Measurements from ENCODE around the gene CLEC16A. TPM values are rescaled to one million over a fixed set of nuclear protein-coding genes. Genes with fewer than 3 reads are reported as not detected.

The CLEC16A gene
- total and polyA plus RNA-seq, 9 of the 15 experiments (the other 6 are each of a cell fraction or from before 2014, with no cell fraction given) = 1.00 to 22.3 (median 10.0) TPM

DNA sequence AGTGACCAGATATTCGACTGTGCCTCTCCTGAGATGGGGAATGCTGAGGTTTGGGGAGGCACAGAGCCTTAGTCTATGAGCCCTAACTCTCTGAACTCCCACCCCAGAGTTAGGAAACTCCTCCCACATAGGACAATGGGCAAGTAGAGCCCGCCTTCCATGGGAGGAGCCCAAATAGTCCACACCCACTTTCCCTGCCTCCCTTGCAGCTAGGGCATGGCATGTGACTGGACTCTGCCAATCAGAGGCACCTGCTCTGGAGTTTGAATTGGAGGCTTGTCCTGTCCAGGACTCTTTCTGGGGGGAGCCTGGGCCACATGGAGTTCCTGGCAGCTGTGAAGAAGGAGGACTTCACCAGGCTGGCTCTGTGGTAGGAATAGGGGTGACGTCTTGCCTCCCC is 263.3 kb downstream of the CLEC16A start (continued):
- TF ChIP-seq PML (IDR thresholded peaks at IDR 0.05; ENCODE audit: low read length) (no peak), L3MBTL2 (IDR thresholded peaks at IDR 0.05) (no peak; the same call in 1 of the 2 replicates)
- TF ChIP-seq, protein P1, sequence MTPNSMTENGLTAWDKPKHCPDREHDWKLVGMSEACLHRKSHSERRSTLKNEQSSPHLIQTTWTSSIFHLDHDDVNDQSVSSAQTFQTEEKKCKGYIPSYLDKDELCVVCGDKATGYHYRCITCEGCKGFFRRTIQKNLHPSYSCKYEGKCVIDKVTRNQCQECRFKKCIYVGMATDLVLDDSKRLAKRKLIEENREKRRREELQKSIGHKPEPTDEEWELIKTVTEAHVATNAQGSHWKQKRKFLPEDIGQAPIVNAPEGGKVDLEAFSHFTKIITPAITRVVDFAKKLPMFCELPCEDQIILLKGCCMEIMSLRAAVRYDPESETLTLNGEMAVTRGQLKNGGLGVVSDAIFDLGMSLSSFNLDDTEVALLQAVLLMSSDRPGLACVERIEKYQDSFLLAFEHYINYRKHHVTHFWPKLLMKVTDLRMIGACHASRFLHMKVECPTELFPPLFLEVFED (CRISPR knock-in tag; conservative IDR thresholded peaks at IDR 0.05) = no peak

DNA sequence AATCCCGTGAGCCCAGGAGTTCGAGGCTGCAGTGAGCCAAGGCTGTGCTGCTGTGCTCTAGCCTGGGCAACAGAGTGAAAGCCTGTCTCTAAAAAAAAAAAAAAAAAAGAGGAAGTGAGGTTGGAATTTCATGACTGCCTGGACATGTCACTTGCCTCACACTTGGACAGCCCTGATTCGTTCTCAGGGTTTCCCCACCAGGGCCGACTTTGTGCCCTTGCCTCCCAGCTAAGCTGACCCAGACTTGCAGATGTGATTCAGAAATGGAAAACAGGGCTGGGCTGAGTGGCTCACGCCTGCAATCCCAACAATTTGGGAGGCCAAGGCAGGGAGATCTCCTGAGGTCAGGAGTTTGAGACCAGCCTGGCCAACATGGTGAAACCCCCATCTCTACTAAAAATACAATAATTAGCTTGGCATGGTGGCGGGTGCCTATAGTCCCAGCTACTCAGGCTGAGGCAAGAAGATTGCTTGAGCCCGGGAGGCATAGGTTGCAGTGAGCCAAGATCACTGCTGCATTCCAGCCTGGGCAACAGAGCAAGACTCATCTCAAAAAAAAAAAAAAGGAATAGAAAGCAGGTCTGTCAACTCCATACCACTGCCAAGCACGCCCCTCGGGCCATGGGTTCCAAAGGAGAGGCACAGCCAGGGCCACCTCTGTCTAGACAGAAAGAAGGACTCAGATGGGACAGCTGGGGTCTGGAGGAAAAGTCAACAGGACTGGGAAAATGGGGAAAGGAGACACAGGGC is 264.7 kb downstream of the CLEC16A start:
- peaks cover 13% of the 10 kb centered on the region for H3K9me3 ChIP-seq (replicated peaks; ENCODE audit: control insufficient read depth, insufficient read depth, low read depth, low read length)
- POLR2A ChIA-PET = interaction anchor here (0.7 to 1.1 kb wide), 2 partner anchors 15 to 581 kb away, joined by 3 read pairs; no protein-coding TSS in a partner anchor
- no peaks in the 10 kb centered on the region for H3K36me3 ChIP-seq (ENCODE audit: control insufficient read depth, insufficient read depth, low read length)
- DNase-seq (ENCODE audit: extremely low read depth in 1 of 4, low spot score in 3 of 4) = no peak
- no peaks in the 10 kb centered on the region for H3K27me3 ChIP-seq (ENCODE audit: control insufficient read depth in 2 of 2, insufficient read depth in 2 of 2, low read length in 2 of 2)
- CTCF ChIA-PET (ENCODE audit: low intra/inter-chr PET ratio) = no interaction called here
- H3K27ac ChIP-seq (ENCODE audit: extremely low read depth, low read depth, low read length) = no peak overlapping the region
- in situ Hi-C loops (cut with MboI) = no loop called here
- BruUV-seq (replicated peaks) = no TSS peak
- intact Hi-C loops (cut with micrococcal nuclease) = loop anchor here (10.0 kb wide), 1 partner anchor 46 kb away; the partner anchor contains the start of gene SOCS1
- H3K4me1 ChIP-seq (replicated peaks in 1 of 2; ENCODE audit: control insufficient read depth in 2 of 2, insufficient read depth in 2 of 2, low read length in 2 of 2) = peaks cover 10 to 43% of the 10 kb centered on the region in 2 experiments; a peak in 3 of 5 replicates
- no peak for ATAC-seq
- no peaks in the 10 kb centered on the region for H3K79me2 ChIP-seq (ENCODE audit: control insufficient read depth, insufficient read depth, low read length)
- FAIRE-seq = no peak
- H4K20me1 ChIP-seq (replicated peaks; ENCODE audit: control insufficient read depth, insufficient read depth, low read length) = no peaks in the 10 kb centered on the region
- H3K4me3 ChIP-seq = no peak overlapping the region
- no peak overlapping the region for H3K9ac ChIP-seq (ENCODE audit: insufficient read depth in 1 of 2, low read depth in 2 of 2, low read length in 2 of 2)
- no peak overlapping the region for H3K4me2 ChIP-seq (ENCODE audit: insufficient read depth, low read length)
- WGBS (ENCODE audit: insufficient coverage, low coverage, missing lambda C conversion rate) = 47% methylated on average over 7 of the region's 9 CpGs
- no peak overlapping the region for H2AFZ ChIP-seq (ENCODE audit: low read depth, low read length)
- H3K9me1 ChIP-seq (ENCODE audit: control insufficient read depth, insufficient read depth, low read length) = no peaks in the 10 kb centered on the region
- TF ChIP-seq SPI1 (IDR thresholded peaks at IDR 0.05; ENCODE audit: borderline replicate concordance, low read depth, low read length) (peak; percentile 99), CREM (IDR thresholded peaks at IDR 0.05; ENCODE audit: low read depth) (no peak), BCOR (IDR thresholded peaks at IDR 0.05) (peak; percentile 20; the same call in 1 of the 2 replicates), PHB (CRISPR knock-in tag; IDR thresholded peaks at IDR 0.05) (no peak), ZNF384 (IDR thresholded peaks at IDR 0.05; ENCODE audit: low read depth, low read length) (peak; percentile 85)
- TF ChIP-seq, protein P2, sequence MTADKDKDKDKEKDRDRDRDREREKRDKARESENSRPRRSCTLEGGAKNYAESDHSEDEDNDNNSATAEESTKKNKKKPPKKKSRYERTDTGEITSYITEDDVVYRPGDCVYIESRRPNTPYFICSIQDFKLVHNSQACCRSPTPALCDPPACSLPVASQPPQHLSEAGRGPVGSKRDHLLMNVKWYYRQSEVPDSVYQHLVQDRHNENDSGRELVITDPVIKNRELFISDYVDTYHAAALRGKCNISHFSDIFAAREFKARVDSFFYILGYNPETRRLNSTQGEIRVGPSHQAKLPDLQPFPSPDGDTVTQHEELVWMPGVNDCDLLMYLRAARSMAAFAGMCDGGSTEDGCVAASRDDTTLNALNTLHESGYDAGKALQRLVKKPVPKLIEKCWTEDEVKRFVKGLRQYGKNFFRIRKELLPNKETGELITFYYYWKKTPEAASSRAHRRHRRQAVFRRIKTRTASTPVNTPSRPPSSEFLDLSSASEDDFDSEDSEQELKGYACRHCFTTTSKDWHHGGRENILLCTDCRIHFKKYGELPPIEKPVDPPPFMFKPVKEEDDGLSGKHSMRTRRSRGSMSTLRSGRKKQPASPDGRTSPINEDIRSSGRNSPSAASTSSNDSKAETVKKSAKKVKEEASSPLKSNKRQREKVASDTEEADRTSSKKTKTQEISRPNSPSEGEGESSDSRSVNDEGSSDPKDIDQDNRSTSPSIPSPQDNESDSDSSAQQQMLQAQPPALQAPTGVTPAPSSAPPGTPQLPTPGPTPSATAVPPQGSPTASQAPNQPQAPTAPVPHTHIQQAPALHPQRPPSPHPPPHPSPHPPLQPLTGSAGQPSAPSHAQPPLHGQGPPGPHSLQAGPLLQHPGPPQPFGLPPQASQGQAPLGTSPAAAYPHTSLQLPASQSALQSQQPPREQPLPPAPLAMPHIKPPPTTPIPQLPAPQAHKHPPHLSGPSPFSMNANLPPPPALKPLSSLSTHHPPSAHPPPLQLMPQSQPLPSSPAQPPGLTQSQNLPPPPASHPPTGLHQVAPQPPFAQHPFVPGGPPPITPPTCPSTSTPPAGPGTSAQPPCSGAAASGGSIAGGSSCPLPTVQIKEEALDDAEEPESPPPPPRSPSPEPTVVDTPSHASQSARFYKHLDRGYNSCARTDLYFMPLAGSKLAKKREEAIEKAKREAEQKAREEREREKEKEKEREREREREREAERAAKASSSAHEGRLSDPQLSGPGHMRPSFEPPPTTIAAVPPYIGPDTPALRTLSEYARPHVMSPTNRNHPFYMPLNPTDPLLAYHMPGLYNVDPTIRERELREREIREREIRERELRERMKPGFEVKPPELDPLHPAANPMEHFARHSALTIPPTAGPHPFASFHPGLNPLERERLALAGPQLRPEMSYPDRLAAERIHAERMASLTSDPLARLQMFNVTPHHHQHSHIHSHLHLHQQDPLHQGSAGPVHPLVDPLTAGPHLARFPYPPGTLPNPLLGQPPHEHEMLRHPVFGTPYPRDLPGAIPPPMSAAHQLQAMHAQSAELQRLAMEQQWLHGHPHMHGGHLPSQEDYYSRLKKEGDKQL (CRISPR knock-in tag; IDR thresholded peaks at IDR 0.05; ENCODE audit: borderline replicate concordance) = no peak
- TF ChIP-seq, protein P3, sequence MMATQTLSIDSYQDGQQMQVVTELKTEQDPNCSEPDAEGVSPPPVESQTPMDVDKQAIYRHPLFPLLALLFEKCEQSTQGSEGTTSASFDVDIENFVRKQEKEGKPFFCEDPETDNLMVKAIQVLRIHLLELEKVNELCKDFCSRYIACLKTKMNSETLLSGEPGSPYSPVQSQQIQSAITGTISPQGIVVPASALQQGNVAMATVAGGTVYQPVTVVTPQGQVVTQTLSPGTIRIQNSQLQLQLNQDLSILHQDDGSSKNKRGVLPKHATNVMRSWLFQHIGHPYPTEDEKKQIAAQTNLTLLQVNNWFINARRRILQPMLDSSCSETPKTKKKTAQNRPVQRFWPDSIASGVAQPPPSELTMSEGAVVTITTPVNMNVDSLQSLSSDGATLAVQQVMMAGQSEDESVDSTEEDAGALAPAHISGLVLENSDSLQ (IDR thresholded peaks at IDR 0.05) = 0 out of 2 replicates have a peak, but pooled peaks have one; percentile 12
- TF ChIP-seq, protein P4, sequence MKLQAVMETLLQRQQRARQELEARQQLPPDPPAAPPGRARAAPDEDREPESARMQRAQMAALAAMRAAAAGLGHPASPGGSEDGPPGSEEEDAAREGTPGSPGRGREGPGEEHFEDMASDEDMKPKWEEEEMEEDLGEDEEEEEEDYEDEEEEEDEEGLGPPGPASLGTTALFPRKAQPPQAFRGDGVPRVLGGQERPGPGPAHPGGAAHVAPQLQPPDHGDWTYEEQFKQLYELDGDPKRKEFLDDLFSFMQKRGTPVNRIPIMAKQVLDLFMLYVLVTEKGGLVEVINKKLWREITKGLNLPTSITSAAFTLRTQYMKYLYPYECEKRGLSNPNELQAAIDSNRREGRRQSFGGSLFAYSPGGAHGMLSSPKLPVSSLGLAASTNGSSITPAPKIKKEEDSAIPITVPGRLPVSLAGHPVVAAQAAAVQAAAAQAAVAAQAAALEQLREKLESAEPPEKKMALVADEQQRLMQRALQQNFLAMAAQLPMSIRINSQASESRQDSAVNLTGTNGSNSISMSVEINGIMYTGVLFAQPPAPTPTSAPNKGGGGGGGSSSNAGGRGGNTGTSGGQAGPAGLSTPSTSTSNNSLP (IDR thresholded peaks at IDR 0.05; ENCODE audit: borderline replicate concordance, low read depth, low read length) = no peak

Measured in K562 (cell line).